HG03139 (cell line): ENCODE results near the gene AP1B1.

ENCODE experiments used
- ATAC-seq: cut with Tn5 transposase; IDR thresholded peaks from one replicate; pipeline ENCODE4 v1.9.1; 2021; ENCODE audit not compliant: unreplicated experiment

The AP1B1 gene

GRCh38 chr22:29314537-29315285, 73.7 kb downstream of the AP1B1 start:
- ATAC-seq, result no peak

GRCh38 chr22:29313576-29314466, 74.5 kb downstream of the AP1B1 start:
- ATAC-seq, result no peak

- ATAC-seq, result no peak
Observed at GRCh38 chr22:29313126-29313575, 75.2 kb downstream of the AP1B1 start.

GRCh38 chr22:29312218-29313125, 75.9 kb downstream of the AP1B1 start:
- ATAC-seq, result no peak

DNA sequence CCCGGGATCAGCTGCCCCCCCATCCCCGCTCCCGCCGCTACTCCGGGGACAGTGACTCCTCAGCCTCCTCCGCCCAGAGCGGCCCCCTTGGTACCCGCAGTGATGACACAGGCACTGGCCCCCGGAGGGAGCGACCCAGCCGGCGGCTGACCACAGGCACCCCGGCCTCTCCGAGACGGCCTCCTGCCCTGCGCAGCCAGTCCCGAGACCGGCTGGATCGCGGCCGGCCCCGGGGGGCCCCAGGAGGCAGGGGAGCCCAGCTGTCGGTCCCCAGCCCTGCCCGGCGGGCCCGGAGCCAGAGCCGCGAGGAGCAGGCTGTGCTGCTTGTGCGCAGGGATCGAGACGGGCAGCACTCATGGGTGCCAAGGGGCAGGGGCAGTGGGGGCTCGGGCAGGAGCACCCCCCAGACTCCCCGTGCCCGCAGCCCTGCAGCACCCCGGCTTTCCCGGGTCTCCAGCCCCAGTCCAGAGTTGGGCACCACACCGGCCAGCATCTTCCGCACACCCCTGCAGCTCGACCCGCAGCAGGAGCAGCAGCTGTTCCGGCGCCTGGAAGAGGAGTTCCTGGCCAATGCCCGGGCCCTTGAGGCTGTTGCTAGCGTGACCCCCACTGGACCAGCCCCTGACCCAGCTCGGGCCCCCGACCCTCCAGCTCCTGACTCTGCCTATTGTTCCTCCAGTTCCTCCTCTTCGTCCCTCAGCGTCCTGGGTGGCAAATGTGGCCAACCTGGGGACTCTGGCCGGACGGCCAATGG, 76.7 kb downstream of the AP1B1 start:
- ATAC-seq, result no peak

DNA sequence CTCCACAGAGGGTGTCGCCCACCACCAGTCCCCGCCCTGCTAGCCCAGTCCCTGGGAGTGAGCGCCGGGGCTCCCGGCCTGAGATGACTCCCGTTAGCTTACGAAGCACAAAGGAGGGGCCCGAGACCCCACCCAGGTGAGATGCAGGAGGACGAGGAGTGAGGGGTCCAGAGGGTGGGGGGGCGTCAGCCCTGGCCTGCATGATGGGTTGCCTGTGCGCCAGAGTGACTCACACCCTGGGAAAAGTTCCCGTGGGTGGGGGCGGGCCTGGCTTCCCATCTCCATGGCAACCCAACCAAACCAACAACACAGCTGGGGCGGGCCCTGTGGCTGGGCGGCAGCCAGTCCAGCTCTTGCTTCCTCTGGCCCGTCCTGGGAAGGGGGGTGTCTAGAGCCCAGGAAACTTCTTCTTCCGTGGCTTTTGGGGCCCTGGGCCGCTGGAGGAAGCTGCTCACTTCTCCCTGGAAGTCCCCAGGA, 77.5 kb downstream of the AP1B1 start:
- ATAC-seq, result no peak

DNA sequence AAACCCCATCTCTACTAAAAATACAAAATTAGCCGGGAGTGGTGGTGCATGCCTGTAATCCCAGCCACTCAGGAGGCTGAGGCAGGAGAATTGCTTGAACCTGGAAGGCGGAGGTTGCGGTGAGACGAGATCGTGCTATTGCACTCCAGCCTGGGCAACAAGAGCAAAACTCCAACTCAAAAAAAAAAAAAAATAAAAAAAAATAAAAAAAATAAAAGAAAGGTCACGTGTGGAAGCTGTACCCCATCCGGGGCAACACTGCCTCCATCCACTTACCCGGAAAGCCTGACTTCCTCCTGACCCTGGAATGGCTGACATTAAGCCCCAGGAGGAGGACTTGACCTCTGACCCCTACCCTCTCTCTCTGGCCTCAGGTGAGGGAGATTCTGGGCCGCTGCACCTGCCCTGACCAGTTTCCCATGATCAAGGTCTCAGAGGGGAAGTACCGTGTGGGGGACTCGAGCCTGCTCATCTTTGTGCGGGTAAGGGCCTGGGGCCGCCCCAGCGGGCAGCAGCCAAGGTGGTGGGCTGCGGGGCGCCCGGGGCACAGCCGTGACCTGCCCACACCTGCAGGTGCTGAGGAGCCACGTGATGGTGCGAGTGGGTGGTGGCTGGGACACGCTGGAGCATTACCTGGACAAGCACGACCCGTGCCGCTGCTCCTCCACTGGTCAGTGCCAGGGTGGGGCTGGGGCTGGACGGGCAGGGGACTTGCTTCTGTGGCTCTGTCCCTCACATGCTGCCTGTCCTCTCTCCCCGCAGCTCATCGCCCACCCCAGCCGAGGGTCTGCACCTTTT, 78.1 kb downstream of the AP1B1 start:
- ATAC-seq, result no peak

DNA sequence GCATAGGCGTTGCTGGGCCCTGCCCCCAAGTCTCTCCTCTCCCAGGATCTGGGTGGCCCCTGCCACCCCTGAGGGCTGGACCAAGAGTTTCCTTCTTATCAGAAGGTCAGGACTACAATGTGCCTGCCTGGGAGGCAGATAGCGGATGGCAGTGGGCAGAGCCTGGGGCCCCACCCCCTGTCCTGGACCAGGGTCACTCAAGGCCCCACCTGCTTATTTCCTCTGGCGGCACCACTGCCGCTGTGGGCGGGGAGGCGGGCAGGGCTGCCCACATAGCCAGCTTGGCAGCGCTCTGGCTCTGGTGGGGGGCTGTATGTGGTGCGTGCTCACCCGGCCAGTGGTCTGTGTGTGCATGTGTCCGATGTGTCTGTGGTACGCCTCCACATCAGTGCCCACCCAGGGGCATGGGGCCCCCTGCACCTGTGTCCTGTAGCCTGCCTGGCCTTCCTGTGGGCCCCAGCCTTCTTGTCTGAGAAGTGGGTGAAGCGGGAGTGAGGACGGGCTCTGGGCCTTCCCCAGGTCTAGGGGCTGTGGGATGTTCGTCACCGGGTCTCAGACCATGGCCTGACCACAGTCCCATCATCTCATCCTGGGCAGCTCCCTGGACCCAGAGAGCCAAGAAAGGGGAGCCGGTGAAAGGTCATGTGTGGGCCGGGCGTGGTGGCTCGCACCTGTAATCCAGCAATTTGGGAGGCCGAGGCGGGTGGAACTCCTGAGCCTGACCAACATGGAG, 78.9 kb downstream of the AP1B1 start:
- ATAC-seq, result no peak

DNA sequence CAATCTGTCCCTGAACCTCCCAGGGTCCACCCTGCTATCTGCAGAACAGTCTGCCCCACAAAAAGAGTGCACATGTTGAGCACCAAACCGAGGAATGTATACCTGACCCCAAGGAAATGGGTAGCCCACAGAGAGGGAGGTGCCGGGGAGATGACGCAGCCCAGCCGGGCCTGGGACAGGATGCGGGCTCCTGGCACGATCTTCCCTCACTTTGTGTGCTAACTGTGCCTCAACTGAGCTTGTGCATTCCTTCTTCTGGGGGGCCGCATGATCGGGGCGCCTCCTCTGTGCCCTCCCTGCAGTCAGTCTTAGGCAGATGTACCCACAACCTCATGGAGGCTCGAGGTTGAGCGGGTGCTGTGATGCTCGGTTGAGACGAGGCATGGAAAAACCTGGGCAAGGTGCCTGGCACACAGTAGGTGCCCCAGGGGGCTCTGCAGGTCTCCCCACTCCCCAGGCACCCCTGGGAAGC, 79.5 kb downstream of the AP1B1 start:
- no peak for ATAC-seq

DNA sequence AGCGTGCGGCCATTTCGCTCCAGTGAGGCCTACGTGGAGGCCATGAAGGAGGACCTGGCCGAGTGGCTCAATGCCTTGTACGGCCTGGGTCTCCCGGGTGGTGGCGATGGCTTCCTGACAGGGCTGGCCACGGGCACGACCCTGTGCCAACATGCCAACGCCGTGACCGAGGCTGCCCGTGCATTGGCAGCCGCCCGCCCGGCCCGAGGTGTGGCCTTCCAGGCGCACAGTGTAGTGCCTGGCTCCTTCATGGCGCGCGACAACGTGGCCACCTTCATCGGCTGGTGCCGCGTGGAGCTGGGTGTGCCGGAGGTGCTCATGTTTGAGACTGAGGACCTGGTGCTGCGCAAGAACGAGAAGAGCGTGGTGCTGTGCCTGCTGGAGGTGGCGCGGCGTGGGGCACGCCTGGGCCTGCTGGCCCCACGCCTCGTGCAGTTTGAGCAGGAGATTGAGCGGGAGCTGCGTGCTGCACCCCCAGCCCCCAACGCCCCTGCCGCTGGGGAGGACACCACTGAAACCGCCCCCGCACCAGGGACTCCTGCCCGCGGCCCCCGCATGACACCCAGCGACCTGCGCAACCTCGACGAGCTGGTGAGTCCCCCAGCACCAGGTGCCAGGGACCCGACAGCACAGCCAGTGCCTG, 80.1 kb downstream of the AP1B1 start:
- no peak for ATAC-seq

GRCh38 chr22:29307596-29308147, 80.7 kb downstream of the AP1B1 start:
- no peak for ATAC-seq

DNA sequence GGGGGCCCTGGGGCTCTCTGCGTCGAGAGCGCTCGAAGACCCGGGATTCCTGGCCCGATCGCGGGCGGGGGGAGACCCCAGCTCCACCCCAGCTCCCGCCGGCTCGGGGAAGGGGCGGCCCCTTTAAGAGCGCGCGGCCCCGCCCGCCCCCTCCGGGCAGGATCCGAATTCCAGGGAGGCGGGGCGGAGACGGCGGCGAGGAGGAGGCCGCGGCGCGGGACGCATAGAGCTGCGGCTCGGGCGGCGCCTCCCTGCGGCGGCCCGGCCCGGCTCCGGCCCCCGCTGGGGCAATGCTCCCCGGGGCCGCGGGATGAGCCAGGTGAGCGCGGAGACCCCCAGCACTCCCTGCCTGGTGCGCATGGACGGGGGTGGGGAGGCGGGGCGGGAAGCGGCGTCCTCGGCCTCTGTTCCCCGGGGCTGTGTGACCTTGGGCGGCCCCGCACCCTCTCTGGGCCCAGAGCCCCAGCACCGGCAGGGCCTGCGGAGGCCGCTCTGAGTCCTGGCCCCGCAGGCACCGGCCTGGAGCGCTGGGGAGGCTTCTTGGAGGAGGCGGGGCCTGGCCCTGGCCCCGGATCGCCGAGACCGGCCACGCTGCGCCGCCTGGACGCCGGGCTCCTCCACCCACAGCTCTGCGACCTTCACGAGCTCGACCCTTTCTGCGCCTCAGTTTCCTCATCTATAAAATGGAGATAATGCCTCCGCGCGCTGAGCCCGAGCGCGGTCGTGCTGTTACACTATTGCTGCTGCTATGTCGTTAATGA, 81.4 kb downstream of the AP1B1 start:
- ATAC-seq, result no peak

DNA sequence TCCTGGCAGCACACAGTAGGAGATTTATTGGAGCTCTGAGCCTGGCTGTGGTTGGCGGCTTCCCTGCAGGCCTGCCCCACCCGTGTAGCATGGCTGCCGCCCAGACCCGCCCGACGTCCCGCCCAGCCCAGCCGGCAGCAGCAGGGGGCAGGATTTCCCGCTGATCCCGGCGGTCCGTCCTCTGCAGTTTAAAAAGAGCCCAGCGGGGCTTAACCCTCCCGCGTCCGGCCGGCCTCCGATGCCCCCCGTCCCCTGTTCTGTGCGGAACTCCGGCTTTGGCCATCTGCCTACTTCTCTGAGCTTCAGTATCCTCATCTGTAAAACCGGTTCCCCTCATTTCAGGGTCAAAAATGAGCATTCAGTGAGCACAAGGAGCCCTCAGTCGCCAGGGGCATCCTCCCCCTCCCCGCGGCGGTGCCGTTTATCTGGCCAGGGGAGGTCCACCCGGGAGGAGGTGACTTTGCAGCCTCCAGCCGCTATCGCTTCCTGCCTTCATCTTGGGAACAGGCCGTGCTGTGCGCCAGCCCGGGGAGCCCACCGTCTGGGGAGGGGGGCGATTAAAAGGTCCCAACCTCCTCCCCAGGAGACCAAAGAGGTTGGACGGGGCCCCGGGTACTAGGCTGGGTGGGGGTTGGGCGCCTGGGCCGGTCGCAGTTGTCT, 82.1 kb downstream of the AP1B1 start, which contains the start of gene GAS2L1:
GAS2L1 (plus strand) TSS at position 476 of the 660 bp plus-strand sequence. CDS start 1,456 bp downstream, outside the sequence.
- no peak for ATAC-seq

GRCh38 chr22:29305836-29306174, 82.6 kb downstream of the AP1B1 start:
- ATAC-seq, result no peak

- no peak for ATAC-seq
Observed at GRCh38 chr22:29302681-29303465, 85.5 kb downstream of the AP1B1 start.

- ATAC-seq, result no peak
Observed at GRCh38 chr22:29302402-29302680, 86.0 kb downstream of the AP1B1 start.
